OCI-LY1 (cell line): Measurements from ENCODE around the gene SLC47A2.

Source experiments
- H2AFZ ChIP-seq: fragments of 200-600 bp; sonication (generic), shearing (Covaris generic); 2 replicates; pipeline ENCODE4 v1.6.0; 2014; ENCODE audit warnings: antibody characterized with exemption, mild to moderate bottlenecking, low read length
- H3F3A ChIP-seq: fragments of 200-600 bp; sonication (generic), shearing (Covaris generic); 2 replicates; pipeline ENCODE4 v1.6.0; 2014; ENCODE audit warnings: mild to moderate bottlenecking, antibody characterized with exemption, low read length, moderate library complexity; ENCODE audit not compliant: insufficient read depth
- H3K27ac ChIP-seq: fragments of 200-600 bp; sonication (generic); 2 replicates; pipeline ENCODE4 v1.5.1; 2014; ENCODE audit warnings: low read length, mixed run types, mild to moderate bottlenecking, low read depth; ENCODE audit not compliant: poor library complexity, severe bottlenecking
- H3K27me3 ChIP-seq: fragments of 200-600 bp; sonication (generic); 2 replicates; pipeline ENCODE4 v1.6.0; 2014; ENCODE audit warnings: antibody characterized with exemption, mild to moderate bottlenecking, low read length, moderate library complexity; ENCODE audit not compliant: insufficient read depth
- H3K36me3 ChIP-seq: fragments of 200-600 bp; sonication (generic); 2 replicates; pipeline ENCODE4 v1.6.1; 2014; ENCODE audit warnings: mild to moderate bottlenecking, antibody characterized with exemption, low read length, moderate library complexity, mixed read lengths; ENCODE audit not compliant: insufficient read depth
- H3K4me1 ChIP-seq: fragments of 200-600 bp; sonication (generic); 2 replicates; pipeline ENCODE4 v1.5.1; 2014; ENCODE audit warnings: mild to moderate bottlenecking, low read length, moderate library complexity; ENCODE audit not compliant: insufficient read depth, severe bottlenecking
- H3K4me2 ChIP-seq: fragments of 200-600 bp; sonication (generic), shearing (Covaris generic); 2 replicates; pipeline ENCODE4 v1.6.1; 2014; ENCODE audit warnings: low read length
- H3K4me3 ChIP-seq: fragments of 200-600 bp; sonication (generic); 2 replicates; pipeline ENCODE4 v1.5.1; 2014; ENCODE audit warnings: low read length, low read depth, mild to moderate bottlenecking, mixed read lengths; ENCODE audit not compliant: poor library complexity, severe bottlenecking
- H3K79me2 ChIP-seq: fragments of 200-600 bp; shearing (Covaris generic); 2 replicates; pipeline ENCODE4 v1.6.1; 2016; ENCODE audit warnings: mixed run types, low read length, mixed read lengths; ENCODE audit not compliant: insufficient read depth
- H3K9ac ChIP-seq: fragments of 200-600 bp; sonication (generic), shearing (Covaris generic); 2 replicates; pipeline ENCODE4 v1.6.1; 2014; ENCODE audit warnings: mild to moderate bottlenecking, low read length, mixed read lengths
- H3K9me2 ChIP-seq: fragments of 200-600 bp; sonication (generic), shearing (Covaris generic); 2 replicates; pipeline ENCODE4 v1.6.1; 2014; ENCODE audit warnings: low read depth, mild to moderate bottlenecking, low read length, mixed read lengths
- H3K9me3 ChIP-seq: fragments of 200-600 bp; shearing (Covaris generic); 2 replicates; pipeline ENCODE4 v1.6.1; 2014; ENCODE audit warnings: low read length, mixed read lengths
- H4K20me1 ChIP-seq: fragments of 200-600 bp; sonication (generic), shearing (Covaris generic); 2 replicates; pipeline ENCODE4 v1.6.0; 2016; ENCODE audit warnings: mild to moderate bottlenecking, low read length; ENCODE audit not compliant: insufficient read depth
- EZH2 ChIP-seq: fragments of 200-600 bp; sonication (generic), shearing (Covaris generic); IDR thresholded peaks from 2 replicates; pipeline ENCODE4 v1.8.0; 2017; ENCODE audit warnings: borderline replicate concordance, mixed run types, mild to moderate bottlenecking, antibody characterized with exemption, low read length, moderate library complexity, mixed read lengths
- TF ChIP-seq, protein P1 (sequence below): fragments of 200-600 bp; sonication (generic), shearing (Covaris generic); IDR thresholded peaks from 2 replicates; pipeline ENCODE4 v1.5.1; 2017; ENCODE audit warnings: mild to moderate bottlenecking, antibody characterized with exemption, low read length, moderate library complexity, mixed read lengths

SLC47A2 gene

DNA sequence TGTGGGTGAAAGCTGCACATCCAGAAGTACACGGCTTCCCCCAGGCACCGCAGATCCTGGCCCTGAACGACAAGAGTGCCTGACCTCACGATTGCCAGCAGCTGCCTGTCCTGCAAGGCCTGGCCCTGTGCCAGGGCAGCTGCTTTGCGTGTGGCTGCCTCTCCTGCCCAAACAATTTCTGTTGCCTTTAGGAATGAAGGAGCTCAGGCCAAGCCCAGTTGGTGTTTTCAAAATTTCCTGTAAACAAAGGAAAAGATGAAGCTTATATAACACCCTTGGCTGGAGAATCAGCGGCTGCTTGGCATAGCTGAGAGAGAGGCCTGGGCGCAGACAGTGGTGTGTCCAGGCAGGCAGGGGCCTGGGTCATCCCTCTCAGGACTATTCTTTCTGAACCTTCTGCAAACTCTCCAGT, 11.7 kb upstream of the SLC47A2 start:
- TF ChIP-seq, protein P1, sequence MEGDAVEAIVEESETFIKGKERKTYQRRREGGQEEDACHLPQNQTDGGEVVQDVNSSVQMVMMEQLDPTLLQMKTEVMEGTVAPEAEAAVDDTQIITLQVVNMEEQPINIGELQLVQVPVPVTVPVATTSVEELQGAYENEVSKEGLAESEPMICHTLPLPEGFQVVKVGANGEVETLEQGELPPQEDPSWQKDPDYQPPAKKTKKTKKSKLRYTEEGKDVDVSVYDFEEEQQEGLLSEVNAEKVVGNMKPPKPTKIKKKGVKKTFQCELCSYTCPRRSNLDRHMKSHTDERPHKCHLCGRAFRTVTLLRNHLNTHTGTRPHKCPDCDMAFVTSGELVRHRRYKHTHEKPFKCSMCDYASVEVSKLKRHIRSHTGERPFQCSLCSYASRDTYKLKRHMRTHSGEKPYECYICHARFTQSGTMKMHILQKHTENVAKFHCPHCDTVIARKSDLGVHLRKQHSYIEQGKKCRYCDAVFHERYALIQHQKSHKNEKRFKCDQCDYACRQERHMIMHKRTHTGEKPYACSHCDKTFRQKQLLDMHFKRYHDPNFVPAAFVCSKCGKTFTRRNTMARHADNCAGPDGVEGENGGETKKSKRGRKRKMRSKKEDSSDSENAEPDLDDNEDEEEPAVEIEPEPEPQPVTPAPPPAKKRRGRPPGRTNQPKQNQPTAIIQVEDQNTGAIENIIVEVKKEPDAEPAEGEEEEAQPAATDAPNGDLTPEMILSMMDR, result no peak
- TF ChIP-seq EZH2, result no peak
- no peak overlapping the region for H3K9ac ChIP-seq
- H4K20me1 ChIP-seq, result no peaks in the 10 kb centered on the region
- no peaks in the 10 kb centered on the region for H3K9me3 ChIP-seq
- H3K4me1 ChIP-seq, result peaks cover 10% of the 10 kb centered on the region
- H3K79me2 ChIP-seq, result no peaks in the 10 kb centered on the region
- H3K4me2 ChIP-seq, result no peak overlapping the region
- H3F3A ChIP-seq, result no peaks in the 10 kb centered on the region
- H3K9me2 ChIP-seq, result no peaks in the 10 kb centered on the region
- H3K4me3 ChIP-seq, result no peak overlapping the region
- H3K27me3 ChIP-seq, result no peaks in the 10 kb centered on the region; the same call in 1 of the 2 replicates
- no peaks in the 10 kb centered on the region for H3K36me3 ChIP-seq
- H2AFZ ChIP-seq, result no peak overlapping the region
- H3K27ac ChIP-seq, result no peak overlapping the region

DNA sequence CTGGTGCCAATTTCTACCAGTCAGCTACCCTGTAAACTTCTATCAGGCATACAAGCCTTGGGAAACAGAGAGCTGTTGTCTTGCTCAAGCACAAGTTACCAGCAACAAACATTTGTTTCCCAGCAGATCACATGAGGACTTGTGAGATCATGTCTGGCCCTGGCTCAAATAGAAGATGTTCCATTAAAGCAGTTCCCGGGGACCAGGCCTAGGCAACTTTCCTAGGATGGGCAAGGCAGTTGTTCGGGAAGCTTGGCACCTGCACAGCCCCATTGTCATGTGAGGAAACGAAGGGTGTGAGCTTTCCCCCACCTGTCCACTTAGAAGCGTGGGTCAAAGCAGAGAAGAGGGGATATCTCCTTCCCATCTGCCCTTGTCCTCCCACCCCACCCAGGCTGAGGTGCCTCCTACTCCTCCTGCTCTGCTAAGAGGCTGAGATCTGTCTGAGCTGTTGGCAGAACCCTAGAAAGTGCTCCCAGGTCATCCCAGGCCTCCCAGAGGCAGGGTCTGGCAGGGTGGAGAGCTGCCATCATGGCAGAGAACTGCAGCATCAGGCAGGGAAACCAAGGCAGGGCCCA, 11.2 kb upstream of the SLC47A2 start:
- Histone ChIP-seq H3K4me2 (no peak overlapping the region), H2AFZ (no peak overlapping the region), H3K27me3 (no peaks in the 10 kb centered on the region; the same call in 1 of the 2 replicates), H3K9me3 (no peaks in the 10 kb centered on the region), H3K79me2 (no peaks in the 10 kb centered on the region), H4K20me1 (no peaks in the 10 kb centered on the region), H3F3A (no peaks in the 10 kb centered on the region), H3K27ac (no peak overlapping the region), H3K4me1 (peaks cover 10% of the 10 kb centered on the region), H3K9me2 (no peaks in the 10 kb centered on the region), H3K4me3 (no peak overlapping the region), H3K36me3 (no peaks in the 10 kb centered on the region), H3K9ac (no peak overlapping the region)
- no peak for TF ChIP-seq EZH2
- TF ChIP-seq, protein P1, result no peak

DNA sequence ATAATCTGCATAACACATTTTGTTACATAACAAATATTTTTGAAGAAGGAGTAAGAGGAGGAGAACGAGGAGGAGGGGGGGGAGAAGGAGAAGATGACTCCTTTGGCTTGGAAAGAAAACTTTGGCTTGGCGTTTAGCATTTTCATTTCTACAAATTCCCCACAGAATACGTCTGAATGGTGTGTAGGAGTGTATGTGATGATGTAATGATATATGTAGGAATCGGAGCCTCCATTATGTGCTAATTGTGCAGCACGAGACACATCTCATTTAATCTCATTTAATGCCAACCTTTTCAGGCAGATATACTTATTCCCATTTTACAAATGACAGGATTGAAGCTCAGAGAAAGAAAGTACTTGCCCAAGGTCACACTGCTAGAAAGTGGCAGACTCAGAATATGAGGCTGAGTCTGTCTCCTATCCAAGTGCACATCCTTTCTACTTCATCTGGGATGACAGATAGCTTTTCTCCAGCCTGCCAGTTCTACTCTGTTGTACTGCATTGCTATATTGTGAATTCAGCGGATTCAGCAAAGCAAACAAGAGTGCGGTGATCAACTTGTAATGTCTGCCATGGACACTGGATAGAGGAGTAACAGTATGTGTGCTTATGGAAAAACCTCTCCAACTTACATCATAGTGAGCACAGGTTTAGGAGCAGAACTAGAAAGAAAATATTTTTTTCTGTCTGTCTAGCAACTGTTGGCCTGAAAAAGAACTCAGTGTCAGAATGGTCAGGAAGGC, 10.4 kb upstream of the SLC47A2 start:
- Histone ChIP-seq H3K9me3 (no peaks in the 10 kb centered on the region), H3K79me2 (no peaks in the 10 kb centered on the region), H3K4me2 (no peak overlapping the region), H3K4me3 (no peak overlapping the region), H3F3A (no peaks in the 10 kb centered on the region), H2AFZ (no peak overlapping the region), H4K20me1 (no peaks in the 10 kb centered on the region), H3K9ac (no peak overlapping the region), H3K4me1 (peaks cover 10% of the 10 kb centered on the region), H3K27ac (no peak overlapping the region), H3K9me2 (no peaks in the 10 kb centered on the region), H3K36me3 (no peaks in the 10 kb centered on the region), H3K27me3 (no peaks in the 10 kb centered on the region; the same call in 1 of the 2 replicates)
- TF ChIP-seq EZH2, result no peak
- TF ChIP-seq, protein P1, result no peak
